Epithelial cell of proximal tubule (primary cell): ENCODE data around the gene RUSC2. TPM values are rescaled to one million over a fixed set of nuclear protein-coding genes. Genes with fewer than 3 reads are reported as not detected.

Experiments used
- DNase-seq: peaks from one replicate; pipeline ENCODE4 v3.0.0-alpha.2; 2011; ENCODE audit warnings: low read depth
- H3K4me3 ChIP-seq: 2 replicates; pipeline ENCODE4 v1.5.1; 2011; ENCODE audit warnings: low read depth, mild to moderate bottlenecking, low read length
- CTCF ChIP-seq: conservative IDR thresholded peaks from 2 replicates; pipeline ENCODE4 v1.5.1; 2012; ENCODE audit warnings: low read depth, mild to moderate bottlenecking, low read length
- total RNA-seq: library from RNA; depleted of rRNA; stranded (reverse); fragments of >200 nt; gene quantifications from 2 replicates; pipeline ENCODE4 v1.2.3, GENCODE V29; 2015

The RUSC2 gene
- total RNA-seq, 1 donor from 2014 or later = 21.7 TPM

- H3K4me3 ChIP-seq = no peak overlapping the region
- DNase-seq = no peak
- peak; percentile 96 for TF ChIP-seq CTCF
These were observed 8.4 kb upstream of the RUSC2 start for GRCh38 chr9:35481347-35481975.

GRCh38 chr9:35482071-35482470, 7.8 kb upstream of the RUSC2 start:
- no peak for DNase-seq
- TF ChIP-seq CTCF = no peak
- H3K4me3 ChIP-seq = no peak overlapping the region

GRCh38 chr9:35484406-35484805, 5.5 kb upstream of the RUSC2 start:
- no peak for DNase-seq
- no peak overlapping the region for H3K4me3 ChIP-seq
- no peak for TF ChIP-seq CTCF

- TF ChIP-seq CTCF = no peak
- DNase-seq = no peak
- no peak overlapping the region for H3K4me3 ChIP-seq
These were observed 2.8 kb upstream of the RUSC2 start for GRCh38 chr9:35487081-35487480.

GRCh38 chr9:35488021-35488420, 1.9 kb upstream of the RUSC2 start:
- no peak overlapping the region for H3K4me3 ChIP-seq
- DNase-seq = no peak
- TF ChIP-seq CTCF = no peak

- TF ChIP-seq CTCF = no peak
- no peak for DNase-seq
- H3K4me3 ChIP-seq = peak overlapping the region; percentile 85
These were observed 1.2 kb upstream of the RUSC2 start for GRCh38 chr9:35488566-35489312.
